Measurements from ENCODE around the gene POLR3B. TPM values are rescaled to one million over a fixed set of nuclear protein-coding genes. Genes with fewer than 3 reads are reported as not detected.

POLR3B gene
- total and polyA plus RNA-seq, 4 donors = 5.4 to 12.2 (median 7.0) TPM

- 90% methylated on average over 5 of the region's 5 CpGs for WGBS
- peaks cover 2 to 14% (median 10%) of the 10 kb centered on the region in 4 donors for H3K4me1 ChIP-seq (ENCODE audit: control insufficient read depth in 4 of 4, insufficient read depth in 4 of 4, low read length in 3 of 4)
- no peak overlapping the region for H3K9ac ChIP-seq (ENCODE audit: low read depth in 1 of 2, low read length in 2 of 2)
- H3K27me3 ChIP-seq (ENCODE audit: control insufficient read depth in 4 of 4, insufficient read depth in 4 of 4, low read length in 3 of 4) = no peaks in the 10 kb centered on the region
- no peaks in the 10 kb centered on the region for H3K36me3 ChIP-seq (ENCODE audit: control insufficient read depth in 4 of 4, insufficient read depth in 3 of 4, low read depth in 1 of 4, low read length in 3 of 4)
- H3K27ac ChIP-seq (ENCODE audit: low read depth in 1 of 2, low read length in 2 of 2) = no peak overlapping the region
- no peaks in the 10 kb centered on the region for H3K9me3 ChIP-seq (ENCODE audit: control insufficient read depth in 4 of 4, low read length in 3 of 4)
- DNase-seq (ENCODE audit: low spot score) = no peak
- TF ChIP-seq RXRA (IDR thresholded peaks at IDR 0.05) = no peak
- TF ChIP-seq HNF4G (IDR thresholded peaks at IDR 0.05) = no peak
- TF ChIP-seq MAX (IDR thresholded peaks at IDR 0.05) = no peak
- TF ChIP-seq TAF1 (conservative IDR thresholded peaks at IDR 0.05) = no peak
- TF ChIP-seq SP1 (IDR thresholded peaks at IDR 0.05) = no peak
- no peak overlapping the region for H3K4me3 ChIP-seq (ENCODE audit: low read depth in 1 of 3, low read length in 3 of 3)
Observed at GRCh38 chr12:106344131-106344530, 13.4 kb upstream of the POLR3B start.

- DNase-seq (ENCODE audit: low spot score) = no peak
- WGBS = 60% methylated on average over 5 of the region's 5 CpGs
- no peak overlapping the region for H3K9ac ChIP-seq (ENCODE audit: low read depth in 1 of 2, low read length in 2 of 2)
- no peak overlapping the region for H3K27ac ChIP-seq (ENCODE audit: low read depth in 1 of 2, low read length in 2 of 2)
- H3K9me3 ChIP-seq (ENCODE audit: control insufficient read depth in 4 of 4, low read length in 3 of 4) = no peaks in the 10 kb centered on the region
- TF ChIP-seq SP1 (IDR thresholded peaks at IDR 0.05) (no peak), CTCF (IDR thresholded peaks at IDR 0.05; ENCODE audit: low read depth, low read length, missing input control) (peak; percentile 53), JUND (IDR thresholded peaks at IDR 0.05) (no peak), ZBTB33 (IDR thresholded peaks at IDR 0.05) (no peak), RAD21 (IDR thresholded peaks at IDR 0.05) (peak; percentile 82 to 87), FOXA1 (IDR thresholded peaks at IDR 0.05) (no peak)
- H3K4me3 ChIP-seq (ENCODE audit: low read depth in 1 of 3, low read length in 3 of 3) = no peak overlapping the region
- no peaks in the 10 kb centered on the region for H3K36me3 ChIP-seq (ENCODE audit: control insufficient read depth in 4 of 4, insufficient read depth in 3 of 4, low read depth in 1 of 4, low read length in 3 of 4)
- H3K4me1 ChIP-seq (ENCODE audit: control insufficient read depth in 4 of 4, insufficient read depth in 4 of 4, low read length in 3 of 4) = peaks cover 2 to 14% (median 10%) of the 10 kb centered on the region in 4 donors
- H3K27me3 ChIP-seq (ENCODE audit: control insufficient read depth in 4 of 4, insufficient read depth in 4 of 4, low read length in 3 of 4) = no peaks in the 10 kb centered on the region
Observed at GRCh38 chr12:106345746-106346145, 11.8 kb upstream of the POLR3B start.

GRCh38 chr12:106348411-106348810 lies 9.1 kb upstream of the POLR3B start:
- WGBS = 63% methylated on average over 4 of the region's 4 CpGs
- H3K9ac ChIP-seq (ENCODE audit: low read depth in 1 of 2, low read length in 2 of 2) = no peak overlapping the region
- no peak overlapping the region for H3K4me3 ChIP-seq (ENCODE audit: low read depth in 1 of 3, low read length in 3 of 3)
- H3K27me3 ChIP-seq (ENCODE audit: control insufficient read depth in 4 of 4, insufficient read depth in 4 of 4, low read length in 3 of 4) = no peaks in the 10 kb centered on the region
- no peak overlapping the region for H3K27ac ChIP-seq (ENCODE audit: low read depth in 1 of 2, low read length in 2 of 2)
- H3K9me3 ChIP-seq (ENCODE audit: control insufficient read depth in 4 of 4, low read length in 3 of 4) = no peaks in the 10 kb centered on the region
- H3K36me3 ChIP-seq (ENCODE audit: control insufficient read depth in 4 of 4, insufficient read depth in 3 of 4, low read depth in 1 of 4, low read length in 3 of 4) = no peaks in the 10 kb centered on the region
- no peak for TF ChIP-seq TAF1 (conservative IDR thresholded peaks at IDR 0.05)
- peaks cover 0 to 1% (median under 1%) of the 10 kb centered on the region in 4 donors for H3K4me1 ChIP-seq (ENCODE audit: control insufficient read depth in 4 of 4, insufficient read depth in 4 of 4, low read length in 3 of 4)
- DNase-seq (ENCODE audit: low spot score) = no peak

GRCh38 chr12:106353175-106353574 lies 4.4 kb upstream of the POLR3B start:
- no peaks in the 10 kb centered on the region for H3K36me3 ChIP-seq (ENCODE audit: control insufficient read depth in 4 of 4, insufficient read depth in 3 of 4, low read depth in 1 of 4, low read length in 3 of 4)
- peaks cover 0 to 10% (median 4%) of the 10 kb centered on the region in 4 donors for H3K4me1 ChIP-seq (ENCODE audit: control insufficient read depth in 4 of 4, insufficient read depth in 4 of 4, low read length in 3 of 4)
- no peak for DNase-seq (ENCODE audit: low spot score)
- TF ChIP-seq RXRA (IDR thresholded peaks at IDR 0.05) = no peak
- TF ChIP-seq MAX (IDR thresholded peaks at IDR 0.05) = no peak
- TF ChIP-seq EGR1 (IDR thresholded peaks at IDR 0.05; ENCODE audit: low read depth in 2 of 2) = no peak
- no peak for TF ChIP-seq GABPA (IDR thresholded peaks at IDR 0.05 in 1 of 2, conservative IDR thresholded peaks at IDR 0.05 in 1 of 2)
- no peaks in the 10 kb centered on the region for H3K9me3 ChIP-seq (ENCODE audit: control insufficient read depth in 4 of 4, low read length in 3 of 4)
- WGBS = 87% methylated on average over 6 of the region's 6 CpGs
- H3K9ac ChIP-seq (ENCODE audit: low read depth in 1 of 2, low read length in 2 of 2) = no peak overlapping the region
- no peaks in the 10 kb centered on the region for H3K27me3 ChIP-seq (ENCODE audit: control insufficient read depth in 4 of 4, insufficient read depth in 4 of 4, low read length in 3 of 4)
- no peak overlapping the region for H3K27ac ChIP-seq (ENCODE audit: low read depth in 1 of 2, low read length in 2 of 2)
- H3K4me3 ChIP-seq (ENCODE audit: low read depth in 1 of 3, low read length in 3 of 3) = no peak overlapping the region

Data from liver (tissue), 9 donors.